ENCODE measurements around the gene LOXHD1.

LOXHD1 gene

GRCh38 chr18:46678041-46678440, 21.0 kb upstream of the LOXHD1 start:
- no peak for TF ChIP-seq Cebpa-rat (IDR thresholded peaks at IDR 0.05)
- Histone ChIP-seq H4K20me1 (no peaks in the 10 kb centered on the region), H3K9ac (no peak overlapping the region), H3K4me1 (peaks cover 50 to 91% (median 85%) of the 10 kb centered on the region in 10 experiments), H3K4me3 (no peak overlapping the region), H3K27me3 (no peaks in the 10 kb centered on the region), H3K4me2 (peak overlapping the region; percentile 61 to 87 (median 81); a peak in 19 of 22 replicates), H3K9me3 (replicated peaks in 1 of 11) (peaks cover 0 to 20% (median 3%) of the 10 kb centered on the region in 11 experiments; a peak in 6 of 22 replicates), H3K36me3 (no peaks in the 10 kb centered on the region), H3K27ac (peak overlapping the region in 2 of 11 experiments; percentile 22 to 72; a peak in 2 of 22 replicates)

- no peaks in the 10 kb centered on the region for H3K27me3 ChIP-seq
- no peak for TF ChIP-seq Cebpa-rat (IDR thresholded peaks at IDR 0.05)
These were observed 20.6 kb upstream of the LOXHD1 start for GRCh38 chr18:46677611-46678010.

GRCh38 chr18:46676182-46676835, 19.3 kb upstream of the LOXHD1 start:
- Histone ChIP-seq H3K9me3 (replicated peaks in 1 of 11) (peaks cover 0 to 20% (median 3%) of the 10 kb centered on the region in 11 experiments; a peak in 6 of 22 replicates), H3K4me1 (peaks cover 56 to 98% (median 93%) of the 10 kb centered on the region in 10 experiments), H3K9ac (peak overlapping the region in 1 of 11 experiments; percentile 32; a peak in 3 of 22 replicates), H3K27ac (peak overlapping the region in 6 of 11 experiments; percentile 11 to 63 (median 30); a peak in 9 of 22 replicates), H3K4me2 (peak overlapping the region; percentile 43 to 80 (median 66)), H3K4me3 (no peak overlapping the region), H3K27me3 (no peaks in the 10 kb centered on the region), H3K36me3 (no peaks in the 10 kb centered on the region), H4K20me1 (no peaks in the 10 kb centered on the region)
- no peak for TF ChIP-seq Cebpa-rat (IDR thresholded peaks at IDR 0.05)

More at GRCh38 chr18:46677611-46678010, 20.6 kb upstream of the LOXHD1 start:
- Histone ChIP-seq H3K36me3 (no peaks in the 10 kb centered on the region), H3K4me2 (peak overlapping the region in 7 of 11 experiments; percentile 61 to 87 (median 67); a peak in 7 of 22 replicates), H4K20me1 (no peaks in the 10 kb centered on the region), H3K4me1 (peaks cover 53 to 95% (median 88%) of the 10 kb centered on the region in 10 experiments), H3K27ac (peak overlapping the region in 1 of 11 experiments; percentile 63; a peak in 2 of 22 replicates), H3K9me3 (replicated peaks in 1 of 11) (peaks cover 0 to 20% (median 3%) of the 10 kb centered on the region in 11 experiments; a peak in 6 of 22 replicates), H3K9ac (no peak overlapping the region), H3K4me3 (no peak overlapping the region)

GRCh38 chr18:46675112-46675511, 18.1 kb upstream of the LOXHD1 start:
- peaks cover 0 to 20% (median 3%) of the 10 kb centered on the region in 11 experiments; a peak in 6 of 22 replicates for H3K9me3 ChIP-seq (replicated peaks in 1 of 11)
- H3K4me3 ChIP-seq = no peak overlapping the region
- H3K27ac ChIP-seq = peak overlapping the region in 2 of 11 experiments; percentile 39 to 54; a peak in 4 of 22 replicates
- H3K4me1 ChIP-seq = peaks cover 44 to 86% (median 82%) of the 10 kb centered on the region in 10 experiments
- H3K9ac ChIP-seq = no peak overlapping the region
- no peaks in the 10 kb centered on the region for H4K20me1 ChIP-seq
- peak overlapping the region in 9 of 11 experiments; percentile 4 to 80 (median 67); a peak in 17 of 22 replicates for H3K4me2 ChIP-seq
- H3K27me3 ChIP-seq = no peaks in the 10 kb centered on the region
- H3K36me3 ChIP-seq = no peaks in the 10 kb centered on the region
- TF ChIP-seq Cebpa-rat (IDR thresholded peaks at IDR 0.05) = peak in 6 of 11 experiments; percentile 36 to 81 (median 72); a peak in 8 of 22 replicates

GRCh38 chr18:46672062-46672970, 15.3 kb upstream of the LOXHD1 start:
- Histone ChIP-seq H3K4me2 (peak overlapping the region; percentile 30 to 80 (median 65)), H3K9me3 (replicated peaks in 1 of 11) (peaks cover 0 to 20% (median 3%) of the 10 kb centered on the region in 11 experiments; a peak in 6 of 22 replicates), H3K27me3 (no peaks in the 10 kb centered on the region), H3K4me1 (peaks cover 22 to 67% (median 56%) of the 10 kb centered on the region in 10 experiments), H3K4me3 (no peak overlapping the region), H3K27ac (peak overlapping the region in 2 of 11 experiments; percentile 2 to 13; a peak in 2 of 22 replicates), H3K36me3 (no peaks in the 10 kb centered on the region), H3K9ac (no peak overlapping the region), H4K20me1 (no peaks in the 10 kb centered on the region)
- TF ChIP-seq Cebpa-rat (IDR thresholded peaks at IDR 0.05) = no peak

GRCh38 chr18:46668694-46669093, 11.7 kb upstream of the LOXHD1 start:
- H3K27ac ChIP-seq = no peak overlapping the region
- H3K4me1 ChIP-seq = peaks cover 13 to 41% (median 28%) of the 10 kb centered on the region in 10 experiments; a peak in 19 of 20 replicates
- peaks cover 0 to 4% (median 0%) of the 10 kb centered on the region in 11 experiments; a peak in 1 of 22 replicates for H3K9me3 ChIP-seq (replicated peaks in 1 of 11)
- no peak overlapping the region; a peak in 1 of 22 replicates for H3K4me2 ChIP-seq
- TF ChIP-seq Cebpa-rat (IDR thresholded peaks at IDR 0.05) = no peak
- H3K4me3 ChIP-seq = no peak overlapping the region
- no peaks in the 10 kb centered on the region for H3K36me3 ChIP-seq
- H3K27me3 ChIP-seq = no peaks in the 10 kb centered on the region
- no peak overlapping the region for H3K9ac ChIP-seq
- H4K20me1 ChIP-seq = no peaks in the 10 kb centered on the region

GRCh38 chr18:46668135-46668534, 11.1 kb upstream of the LOXHD1 start:
- H3K9me3 ChIP-seq (replicated peaks in 1 of 11) = peaks cover 0 to 5% (median 0%) of the 10 kb centered on the region in 11 experiments; a peak in 4 of 22 replicates
- no peak for TF ChIP-seq Cebpa-rat (IDR thresholded peaks at IDR 0.05)

GRCh38 chr18:46663539-46663938, 6.5 kb upstream of the LOXHD1 start:
- no peak for TF ChIP-seq Cebpa-rat (IDR thresholded peaks at IDR 0.05)
- H3K36me3 ChIP-seq = no peaks in the 10 kb centered on the region
- no peaks in the 10 kb centered on the region for H3K27me3 ChIP-seq
- H3K27ac ChIP-seq = 0 out of 22 replicates have a peak overlapping the region, but pooled peaks of 1 of the 11 experiments have one; percentile 5
- H3K4me2 ChIP-seq = peak overlapping the region; percentile 6 to 74 (median 63); a peak in 21 of 22 replicates
- H4K20me1 ChIP-seq = no peaks in the 10 kb centered on the region
- no peak overlapping the region for H3K9ac ChIP-seq
- no peak overlapping the region for H3K4me3 ChIP-seq
- peaks cover 0 to 7% (median 0%) of the 10 kb centered on the region in 11 experiments; a peak in 4 of 22 replicates for H3K9me3 ChIP-seq (replicated peaks in 1 of 11)
- H3K4me1 ChIP-seq = peaks cover 20 to 57% (median 34%) of the 10 kb centered on the region in 10 experiments

More at GRCh38 chr18:46668135-46668534, 11.1 kb upstream of the LOXHD1 start:
- H3K9ac ChIP-seq = no peak overlapping the region
- no peaks in the 10 kb centered on the region for H4K20me1 ChIP-seq
- H3K4me1 ChIP-seq = peaks cover 19 to 41% (median 29%) of the 10 kb centered on the region in 10 experiments
- H3K4me3 ChIP-seq = no peak overlapping the region
- peak overlapping the region in 1 of 11 experiments; percentile 30; a peak in 1 of 22 replicates for H3K4me2 ChIP-seq
- H3K27ac ChIP-seq = no peak overlapping the region
- H3K36me3 ChIP-seq = no peaks in the 10 kb centered on the region
- H3K27me3 ChIP-seq = no peaks in the 10 kb centered on the region

Measured in BLaER1 treated with 17β-estradiol and CSF1 and Interleukin-3, amounts not matched to agents 10 nM and 100 nM (cell line).